Smooth muscle cell (in vitro differentiated cells): ENCODE data around the gene HNRNPDL. TPM values are rescaled to one million over a fixed set of nuclear protein-coding genes. Genes with fewer than 3 reads are reported as not detected.

ENCODE experiments used
- DNase-seq: peaks from one replicate; lab custom pipeline; 2025; ENCODE audit not compliant: unreplicated experiment; lab: John Stamatoyannopoulos, UW
- H2AFZ ChIP-seq: fragments of 200-600 bp; sonication (generic); 2 replicates; pipeline ENCODE4 v1.6.0; 2016; ENCODE audit warnings: antibody characterized with exemption, low read depth, mild to moderate bottlenecking
- H3F3A ChIP-seq: fragments of 200-600 bp; sonication (generic); 2 replicates; pipeline ENCODE4 v1.6.0; 2017; ENCODE audit warnings: antibody characterized with exemption, low read depth
- H3K27ac ChIP-seq: fragments of 200-600 bp; sonication (generic); 2 replicates; pipeline ENCODE4 v1.5.1; 2016; ENCODE audit warnings: low read depth, mild to moderate bottlenecking
- H3K27me3 ChIP-seq: fragments of 200-600 bp; sonication (generic); 2 replicates; pipeline ENCODE4 v1.6.1; 2016; ENCODE audit warnings: low read depth, mild to moderate bottlenecking
- H3K36me3 ChIP-seq: fragments of 200-600 bp; sonication (generic); 2 replicates; pipeline ENCODE4 v1.5.1; 2016; ENCODE audit warnings: low read depth
- H3K4me1 ChIP-seq: fragments of 200-600 bp; sonication (generic); 2 replicates; pipeline ENCODE4 v1.5.1; 2016; ENCODE audit warnings: low read depth
- H3K4me2 ChIP-seq: fragments of 200-600 bp; sonication (generic); 2 replicates; pipeline ENCODE4 v1.6.0; 2016; ENCODE audit warnings: mild to moderate bottlenecking
- H3K4me3 ChIP-seq: fragments of 200-600 bp; sonication (generic); 2 replicates; pipeline ENCODE4 v1.5.1; 2016; ENCODE audit warnings: mild to moderate bottlenecking
- H3K79me2 ChIP-seq: fragments of 200-600 bp; sonication (generic); 2 replicates; pipeline ENCODE4 v1.6.0; 2016; ENCODE audit warnings: low read depth, mild to moderate bottlenecking
- H3K9ac ChIP-seq: fragments of 200-600 bp; sonication (generic); 2 replicates; pipeline ENCODE4 v1.6.0; 2016; ENCODE audit warnings: low read depth
- H3K9me3 ChIP-seq: fragments of 200-600 bp; sonication (generic); replicated peaks from 2 replicates; pipeline ENCODE4 v1.5.1; 2016; ENCODE audit warnings: low read depth
- H4K20me1 ChIP-seq: fragments of 200-600 bp; sonication (generic); 2 replicates; pipeline ENCODE4 v1.6.0; 2016; ENCODE audit warnings: low read depth
- CTCF ChIP-seq: fragments of 200-600 bp; sonication (generic); IDR thresholded peaks from 2 replicates; pipeline ENCODE4 v1.5.1; 2017; ENCODE audit warnings: borderline replicate concordance, mild to moderate bottlenecking, antibody characterized with exemption; ENCODE audit not compliant: insufficient read depth, poor library complexity, severe bottlenecking
- WGBS: methylation state at CpG from one replicate; pipeline ENCODE4 v1.1.7; 2016; ENCODE audit warnings: low lambda C conversion rate; 5-methylcytosine and 5-hydroxymethylcytosine counted together
- polyA plus RNA-seq: library from polyadenylated mRNA; unstranded; fragments of >200 nt; fragmentation: Nextera tagmentation; extraction: Ambion mirVana; gene quantifications from 2 replicates; pipeline ENCODE4 v1.2.1, GENCODE V29; 2016
- total RNA-seq: library from RNA; depleted of rRNA; stranded (reverse); fragments of >200 nt; gene quantifications from 2 replicates; pipeline ENCODE4 v1.2.3, GENCODE V29; 2014

HNRNPDL gene
- total and polyA plus RNA-seq, 2 experiments from 2014 or later: 144 to 283 TPM

GRCh38 chr4:82457266-82457665 lies 27.0 kb upstream of the HNRNPDL start:
- Histone ChIP-seq H3K4me3 (no peak overlapping the region), H3K36me3 (peaks cover 16% of the 10 kb centered on the region), H3K9ac (no peak overlapping the region), H3K79me2 (no peaks in the 10 kb centered on the region), H3K9me3 (no peaks in the 10 kb centered on the region), H3K4me2 (no peak overlapping the region), H3K4me1 (no peaks in the 10 kb centered on the region), H3K27ac (no peak overlapping the region), H3K27me3 (no peaks in the 10 kb centered on the region), H4K20me1 (no peaks in the 10 kb centered on the region), H3F3A (peaks cover 20% of the 10 kb centered on the region), H2AFZ (no peak overlapping the region)
- no peak for TF ChIP-seq CTCF
- DNase-seq: no peak
- WGBS: 97% methylated on average over 7 of the region's 7 CpGs

- H3K79me2 ChIP-seq: peaks cover 12% of the 10 kb centered on the region
- TF ChIP-seq CTCF: no peak
- H3K4me1 ChIP-seq: no peaks in the 10 kb centered on the region
- no peak overlapping the region for H3K9ac ChIP-seq
- H3K4me3 ChIP-seq: no peak overlapping the region
- no peaks in the 10 kb centered on the region for H3F3A ChIP-seq
- DNase-seq: no peak
- H3K27ac ChIP-seq: no peak overlapping the region
- no peaks in the 10 kb centered on the region for H3K9me3 ChIP-seq
- 97% methylated on average over 7 of the region's 7 CpGs for WGBS
- peaks cover 13% of the 10 kb centered on the region for H3K36me3 ChIP-seq
- H4K20me1 ChIP-seq: peaks cover 10% of the 10 kb centered on the region
- no peaks in the 10 kb centered on the region for H3K27me3 ChIP-seq
- H3K4me2 ChIP-seq: no peak overlapping the region
- H2AFZ ChIP-seq: no peak overlapping the region
Observed at GRCh38 chr4:82452026-82452425, 21.8 kb upstream of the HNRNPDL start.

GRCh38 chr4:82450966-82451755 lies 20.9 kb upstream of the HNRNPDL start:
- no peak for DNase-seq
- peaks cover 10% of the 10 kb centered on the region for H3K36me3 ChIP-seq
- H2AFZ ChIP-seq: no peak overlapping the region
- no peaks in the 10 kb centered on the region for H3F3A ChIP-seq
- H3K4me1 ChIP-seq: no peaks in the 10 kb centered on the region
- H3K27me3 ChIP-seq: no peaks in the 10 kb centered on the region
- no peak overlapping the region for H3K4me2 ChIP-seq
- WGBS: 85% methylated on average over 13 of the region's 13 CpGs
- peak overlapping the region; percentile 4 for H3K27ac ChIP-seq
- H3K9ac ChIP-seq: no peak overlapping the region
- no peaks in the 10 kb centered on the region for H3K9me3 ChIP-seq
- no peak overlapping the region for H3K4me3 ChIP-seq
- peaks cover 17% of the 10 kb centered on the region for H3K79me2 ChIP-seq
- TF ChIP-seq CTCF: no peak
- H4K20me1 ChIP-seq: peaks cover 15% of the 10 kb centered on the region

- no peak overlapping the region for H3K4me3 ChIP-seq
- no peaks in the 10 kb centered on the region for H3F3A ChIP-seq
- H3K4me2 ChIP-seq: no peak overlapping the region
- H3K27me3 ChIP-seq: no peaks in the 10 kb centered on the region
- H3K4me1 ChIP-seq: no peaks in the 10 kb centered on the region
- H4K20me1 ChIP-seq: peaks cover 47% of the 10 kb centered on the region
- TF ChIP-seq CTCF: no peak
- H3K9me3 ChIP-seq: no peaks in the 10 kb centered on the region
- 100% methylated on average over 1 of the region's 1 CpG for WGBS
- peaks cover 10% of the 10 kb centered on the region for H3K36me3 ChIP-seq
- no peak overlapping the region for H2AFZ ChIP-seq
- no peak for DNase-seq
- no peak overlapping the region for H3K27ac ChIP-seq
- peaks cover 49% of the 10 kb centered on the region for H3K79me2 ChIP-seq
- no peak overlapping the region for H3K9ac ChIP-seq
Observed at GRCh38 chr4:82447886-82448285, 17.6 kb upstream of the HNRNPDL start.
